ENCODE data around the gene CHEK2. TPM values are rescaled to one million over a fixed set of nuclear protein-coding genes. Genes with fewer than 3 reads are reported as not detected.

Gene CHEK2
- 8.3 to 10.5 TPM (median 10.1 TPM) in 5 replicates for total RNA-seq (2022; extraction: Qiagen RNA extraction)

DNA sequence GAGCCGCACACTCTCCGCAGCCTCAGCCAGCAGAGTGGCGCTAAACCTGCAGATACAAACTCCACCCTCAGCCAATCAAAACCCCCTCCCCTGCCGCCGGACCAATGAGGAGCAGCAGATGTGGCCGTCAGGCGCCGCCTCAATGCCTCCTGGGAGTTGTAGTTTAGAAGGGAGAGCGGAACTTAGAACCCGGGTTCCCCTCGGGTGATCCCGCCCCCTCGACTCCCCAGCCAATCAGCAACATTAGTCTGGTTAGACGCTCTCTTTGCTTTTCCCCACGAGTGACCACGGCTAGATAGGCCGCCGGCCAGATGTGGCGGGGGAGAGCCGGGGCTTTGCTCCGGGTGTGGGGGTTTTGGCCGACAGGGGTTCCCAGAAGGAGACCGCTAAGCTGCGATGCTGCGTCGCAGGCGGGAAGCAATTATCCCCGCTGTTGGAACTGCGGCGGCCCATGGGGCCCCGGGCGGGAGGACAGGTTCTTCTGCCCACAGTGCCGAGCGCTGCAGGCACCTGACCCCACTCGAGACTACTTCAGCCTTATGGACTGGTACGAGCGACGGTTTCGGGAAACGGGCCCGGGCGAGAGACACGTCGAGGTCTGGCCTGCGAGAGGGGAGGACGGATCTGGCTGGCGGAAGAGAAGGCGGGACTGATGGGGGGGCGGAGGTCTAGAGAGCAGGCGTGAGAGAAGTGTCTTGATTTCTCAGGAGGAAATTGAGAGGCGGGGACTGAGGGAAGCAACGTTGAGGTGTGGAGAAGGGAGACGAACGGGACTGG, at the start of gene CHEK2, which contains the start of gene HSCB:
Gene CHEK2 (minus strand): TSS at position 36 of the 777 bp plus-strand sequence. CDS start 7,099 bp downstream, outside the sequence.
Gene HSCB (plus strand): TSS at position 255 of the 777 bp plus-strand sequence. CDS start 57 bp downstream, at position 312.

DNA sequence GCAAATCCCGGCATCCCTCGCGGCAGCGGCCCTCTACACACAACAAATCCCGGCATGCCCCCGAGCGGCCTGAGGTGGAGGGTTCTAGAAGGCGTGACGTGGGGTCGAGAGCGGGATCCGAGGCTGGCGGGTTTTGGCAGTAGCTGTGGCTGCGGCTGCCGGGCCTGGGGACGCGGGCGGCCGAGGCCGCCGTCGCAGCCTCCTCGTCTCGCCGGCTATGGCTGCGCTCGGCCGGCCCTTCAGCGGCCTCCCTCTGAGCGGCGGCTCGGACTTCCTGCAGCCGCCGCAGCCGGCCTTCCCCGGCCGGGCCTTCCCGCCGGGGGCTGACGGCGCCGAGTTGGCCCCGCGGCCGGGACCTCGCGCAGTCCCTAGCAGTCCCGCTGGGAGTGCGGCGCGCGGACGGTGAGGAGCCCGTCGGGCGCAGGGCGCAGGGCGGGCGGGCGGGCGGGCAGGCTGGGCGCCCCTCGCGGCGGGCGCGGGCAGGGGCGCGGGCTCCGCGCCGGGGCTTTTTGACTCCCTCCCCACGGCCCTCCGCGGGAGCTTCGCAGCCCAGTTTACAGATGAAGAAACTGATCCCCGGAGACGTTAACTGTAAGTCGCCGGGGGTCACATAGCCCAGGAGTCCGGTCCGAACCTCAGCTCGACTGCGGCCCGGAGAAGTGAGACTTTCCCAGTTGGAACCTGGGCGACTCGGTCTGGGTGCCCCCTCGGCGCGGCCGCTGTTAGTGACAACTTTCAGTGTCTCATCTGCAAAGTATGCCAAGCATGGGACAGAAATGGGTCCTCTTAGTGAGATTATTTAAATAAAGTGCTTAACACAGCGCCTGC, 31.2 kb upstream of the CHEK2 start, which contains the start of gene CCDC117:
Gene CCDC117 (plus strand): TSS at position 63 of the 828 bp plus-strand sequence. CDS start 155 bp downstream, at position 218.

DNA sequence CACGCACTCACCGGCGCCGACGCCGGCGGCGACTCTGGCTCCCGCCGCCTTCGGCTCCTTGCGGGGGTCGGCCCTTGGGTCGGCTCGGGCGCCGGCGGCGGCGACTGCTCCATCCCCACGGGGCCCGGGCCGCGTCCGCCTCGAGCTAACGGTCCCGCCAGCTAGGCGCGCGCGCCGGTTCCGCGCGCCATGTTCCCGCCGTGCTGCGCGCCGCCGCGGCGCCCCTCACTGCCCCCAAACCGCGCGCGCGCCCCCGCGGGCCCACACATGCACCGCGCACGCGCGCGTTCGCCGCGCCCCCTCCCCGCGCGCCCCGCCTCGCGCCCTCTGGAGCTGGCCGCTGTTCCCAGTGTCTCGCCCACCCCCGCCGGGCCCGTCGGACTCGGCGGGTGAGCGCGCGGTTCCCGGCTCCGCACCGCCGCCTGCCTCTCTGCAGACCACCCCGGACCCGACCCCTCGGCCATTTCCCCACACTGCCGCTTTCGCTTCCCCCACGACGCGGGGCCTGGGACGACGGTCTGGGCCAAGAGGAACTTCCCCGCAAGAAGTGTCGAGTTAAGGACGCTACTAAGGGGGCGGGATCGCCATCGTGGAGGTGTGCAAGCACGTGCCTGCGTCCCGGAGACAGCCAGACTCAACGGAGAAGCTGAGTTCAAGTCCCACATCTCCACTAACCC, 61.9 kb downstream of the CHEK2 start, which contains the start of gene TTC28:
Gene TTC28 (minus strand): TSS at position 230 of the 677 bp plus-strand sequence. CDS start 117 bp downstream, at position 113.

Other genes with a start within 250 kb of the CHEK2 start
- 2.2 to 3.9 TPM (median 2.8 TPM) in 5 replicates for gene TTC28, start 62.0 kb downstream of the CHEK2 start, total RNA-seq (2022; extraction: Qiagen RNA extraction)
- gene HSCB, start 219 bp upstream of the CHEK2 start, total RNA-seq (2022; extraction: Qiagen RNA extraction) = 10.7 to 14.4 TPM (median 13.7 TPM) in 5 replicates
- 7.9 to 10.9 TPM (median 10.1 TPM) in 5 replicates for gene CCDC117, start 30.9 kb upstream of the CHEK2 start, total RNA-seq (2022; extraction: Qiagen RNA extraction)
- gene XBP1, start 58.7 kb upstream of the CHEK2 start, total RNA-seq (2022; extraction: Qiagen RNA extraction) = 45.5 to 55.3 TPM (median 53.9 TPM) in 5 replicates
- 5.0 to 8.3 TPM (median 7.1 TPM) in 5 replicates for gene ZNRF3, start 141.8 kb upstream of the CHEK2 start, total RNA-seq (2022; extraction: Qiagen RNA extraction)